ENCODE results near the gene AMMECR1L. TPM values are rescaled to one million over a fixed set of nuclear protein-coding genes. Genes with fewer than 3 reads are reported as not detected.

Gene AMMECR1L
- 15.4 TPM for total RNA-seq

GRCh38 chr2:127885780-127886592 is at the start of gene AMMECR1L:
TSS of gene AMMECR1L (minus strand) at chr2:127885956. CDS start at chr2:127874234, 11,722 bp downstream.

Small RNA genes lying within 50 kb of the gene (small RNA-seq; reads per million reads assigned to genes)
- not detected for gene AC012306.1 (ENCODE audit: low replicate concordance)
- not detected for gene RF00017 (ENCODE audit: low replicate concordance)
- gene RF00019 (ENCODE audit: low replicate concordance) = not detected
- not detected for gene RNU6-395P (ENCODE audit: low replicate concordance)

Other genes with a start within 250 kb of the AMMECR1L start
- 0.18 TPM for gene GPR17, start 239.8 kb downstream of the AMMECR1L start, total RNA-seq
- 13.8 TPM for gene LIMS2, start 210.4 kb downstream of the AMMECR1L start, total RNA-seq
- 8.6 TPM for gene SFT2D3, start 184.5 kb downstream of the AMMECR1L start, total RNA-seq
- gene WDR33, start 74.8 kb downstream of the AMMECR1L start, total RNA-seq = 51.6 TPM
- gene POLR2D, start 27.8 kb downstream of the AMMECR1L start, total RNA-seq = 27.4 TPM
- gene SAP130, start 142.1 kb upstream of the AMMECR1L start, total RNA-seq = 11.2 TPM
- gene UGGT1, start 205.2 kb upstream of the AMMECR1L start, total RNA-seq = 31.8 TPM